Ammon's horn (tissue), 1 donor: ENCODE results near the gene SLC29A3.
"Not testable (repeated sequence)": the region's sequence is repeated elsewhere in the genome, so short reads cannot be mapped to it uniquely, and the experiment has no call there.

ENCODE experiments used
- DNase-seq: peaks from one replicate; pipeline ENCODE4 v3.0.0-alpha.2; 2016; ENCODE audit warnings: low spot score

SLC29A3 gene

DNA sequence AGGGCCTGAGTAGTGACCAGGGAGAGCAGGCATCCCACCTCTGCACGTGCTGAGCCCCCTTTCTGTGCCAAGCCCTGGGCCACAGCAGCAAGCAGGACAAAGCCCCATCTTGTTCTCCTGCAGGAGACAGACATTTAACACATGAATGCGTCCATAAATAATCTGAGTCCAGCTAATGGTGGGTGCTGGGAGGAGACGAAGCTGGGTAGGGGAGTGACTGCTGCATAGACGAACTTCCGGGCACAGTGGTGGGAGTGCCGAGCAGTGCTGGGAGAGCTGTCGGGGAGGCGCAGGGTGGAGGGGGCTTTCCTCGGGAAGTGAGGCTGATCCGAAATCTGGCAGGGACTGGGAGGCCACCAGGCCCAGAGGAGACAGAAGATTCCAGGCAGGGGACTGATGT lies 35.2 kb upstream of the SLC29A3 start:
- DNase-seq: no peak

- DNase-seq: no peak
Measured at GRCh38 chr10:71284544-71285179, 34.4 kb upstream of the SLC29A3 start.

GRCh38 chr10:71285180-71285545 lies 33.9 kb upstream of the SLC29A3 start:
- DNase-seq: peak; percentile 69

DNA sequence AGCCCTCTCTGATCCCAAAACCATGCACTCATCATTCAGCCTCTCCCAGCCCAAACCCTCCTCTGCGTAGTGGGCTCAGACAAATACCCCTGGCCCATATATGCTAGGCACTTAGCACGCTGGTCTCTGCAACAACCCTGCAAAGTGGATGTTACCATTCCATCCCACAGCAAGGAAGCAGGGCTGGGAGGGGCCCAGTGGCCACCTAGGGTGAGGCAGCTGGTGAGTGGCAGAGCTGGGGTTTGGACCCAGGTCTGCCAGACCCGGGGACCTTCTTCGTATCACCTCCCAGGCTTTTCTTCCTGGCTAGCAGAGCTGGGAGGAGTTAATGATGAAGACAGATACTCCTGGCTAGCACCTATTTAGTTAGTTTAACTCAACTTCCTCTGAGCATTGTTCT lies 33.1 kb upstream of the SLC29A3 start:
- DNase-seq: no peak

DNA sequence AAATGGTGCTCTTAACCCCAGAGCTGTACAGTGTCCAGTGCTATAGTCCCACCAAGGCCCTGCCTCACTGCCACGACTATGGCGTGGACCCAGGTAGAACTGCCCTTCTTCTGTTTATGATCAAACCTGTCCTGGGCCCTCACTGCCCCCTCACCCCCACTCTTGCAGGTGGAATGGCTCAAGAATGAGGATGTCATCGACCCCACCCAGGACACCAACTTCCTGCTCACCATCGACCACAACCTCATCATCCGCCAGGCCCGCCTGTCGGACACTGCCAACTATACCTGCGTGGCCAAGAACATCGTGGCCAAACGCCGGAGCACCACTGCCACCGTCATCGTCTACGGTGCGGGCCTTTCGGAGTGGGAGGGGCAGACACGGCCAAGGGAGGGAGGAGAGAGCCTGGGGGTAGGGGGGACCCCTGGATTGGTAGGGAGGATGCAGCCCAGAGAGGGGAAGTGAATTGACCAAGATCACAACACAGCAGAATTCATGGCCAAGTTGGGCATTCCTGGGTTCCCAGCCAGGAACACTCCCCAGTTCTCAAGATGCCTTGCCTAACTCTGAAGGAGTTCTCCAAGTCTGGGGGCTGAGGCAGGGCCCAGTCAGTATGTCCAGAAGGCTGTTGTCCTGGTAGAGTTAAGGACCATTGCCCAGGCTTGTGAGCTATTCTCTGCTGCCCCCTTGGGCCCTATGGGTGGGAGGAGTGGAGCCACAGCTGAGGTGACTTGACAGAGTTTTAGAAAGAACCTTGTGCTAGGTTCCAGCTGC lies 32.4 kb upstream of the SLC29A3 start:
- no peak for DNase-seq

- DNase-seq: no peak
Measured at GRCh38 chr10:71287456-71287855, 31.6 kb upstream of the SLC29A3 start.

GRCh38 chr10:71288461-71288860 lies 30.6 kb upstream of the SLC29A3 start:
- DNase-seq: no peak

- DNase-seq: no peak
Measured at GRCh38 chr10:71289421-71290130, 29.5 kb upstream of the SLC29A3 start.

GRCh38 chr10:71290331-71290730 lies 28.7 kb upstream of the SLC29A3 start:
- no peak for DNase-seq

GRCh38 chr10:71290806-71291527 lies 28.1 kb upstream of the SLC29A3 start:
- no peak for DNase-seq

DNA sequence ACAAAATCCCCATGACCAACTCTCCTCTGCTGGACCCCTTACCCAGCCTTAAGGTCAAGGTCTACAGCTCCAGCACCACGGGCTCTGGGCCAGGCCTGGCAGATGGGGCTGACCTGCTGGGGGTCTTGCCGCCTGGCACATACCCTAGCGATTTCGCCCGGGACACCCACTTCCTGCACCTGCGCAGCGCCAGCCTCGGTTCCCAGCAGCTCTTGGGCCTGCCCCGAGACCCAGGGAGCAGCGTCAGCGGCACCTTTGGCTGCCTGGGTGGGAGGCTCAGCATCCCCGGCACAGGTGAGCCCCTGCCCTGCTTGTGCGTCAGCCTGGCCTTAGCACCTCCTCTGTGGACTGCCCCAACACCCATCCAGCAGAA lies 27.5 kb upstream of the SLC29A3 start:
- no peak for DNase-seq

- DNase-seq: no peak
Measured at GRCh38 chr10:71292624-71293445, 26.2 kb upstream of the SLC29A3 start.

GRCh38 chr10:71293446-71294084 lies 25.5 kb upstream of the SLC29A3 start:
- DNase-seq: no peak

DNA sequence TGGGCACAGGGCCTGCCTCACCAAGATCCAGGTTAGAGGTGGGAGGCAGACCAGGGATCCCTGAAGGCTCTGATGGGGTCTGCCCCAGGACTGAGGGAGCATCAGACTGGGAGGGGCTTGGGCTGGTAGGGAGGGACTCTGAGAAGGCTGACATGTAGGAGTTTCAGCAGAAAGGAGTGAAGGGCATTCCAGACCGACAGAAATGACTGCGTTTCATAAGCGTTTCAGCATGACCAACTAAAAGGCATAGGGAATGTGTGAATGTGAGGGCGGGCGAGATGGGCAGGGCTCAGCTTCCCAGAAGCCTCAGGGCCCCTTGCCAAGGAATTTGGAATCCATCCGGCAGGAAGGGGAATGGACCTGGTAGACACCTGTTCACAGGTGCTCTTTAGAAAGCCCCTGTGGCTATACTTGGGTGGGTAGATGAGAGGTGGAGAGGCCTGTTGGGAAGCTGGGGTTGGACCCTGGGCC lies 24.9 kb upstream of the SLC29A3 start:
- DNase-seq: no peak

GRCh38 chr10:71294856-71295255 lies 24.2 kb upstream of the SLC29A3 start:
- DNase-seq: no peak

- DNase-seq: no peak
Measured at GRCh38 chr10:71295641-71296040, 23.4 kb upstream of the SLC29A3 start.

- no peak for DNase-seq
Measured at GRCh38 chr10:71296086-71296485, 23.0 kb upstream of the SLC29A3 start.

- DNase-seq: not testable (repeated sequence)
Measured at GRCh38 chr10:71296811-71297210, 22.2 kb upstream of the SLC29A3 start.

DNA sequence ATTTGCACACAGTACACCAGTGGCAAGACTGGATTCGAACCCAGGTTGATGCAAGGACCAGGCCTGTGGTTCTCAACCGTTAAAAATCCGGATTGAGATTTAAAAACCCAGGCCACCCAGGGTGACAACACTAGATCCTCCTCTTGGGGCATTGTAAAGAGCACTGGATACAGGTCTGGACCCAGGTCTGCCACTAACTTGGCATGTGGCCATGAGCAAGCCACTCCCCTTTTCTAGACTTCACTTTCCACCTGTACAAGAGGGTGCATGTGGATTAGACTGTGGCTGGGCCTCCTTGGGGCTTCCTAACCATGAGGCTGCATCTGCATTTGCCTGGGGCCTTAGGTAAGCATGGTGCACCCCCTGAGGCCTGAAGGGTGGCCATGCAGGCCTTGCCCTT lies 21.7 kb upstream of the SLC29A3 start:
- DNase-seq: no peak

DNA sequence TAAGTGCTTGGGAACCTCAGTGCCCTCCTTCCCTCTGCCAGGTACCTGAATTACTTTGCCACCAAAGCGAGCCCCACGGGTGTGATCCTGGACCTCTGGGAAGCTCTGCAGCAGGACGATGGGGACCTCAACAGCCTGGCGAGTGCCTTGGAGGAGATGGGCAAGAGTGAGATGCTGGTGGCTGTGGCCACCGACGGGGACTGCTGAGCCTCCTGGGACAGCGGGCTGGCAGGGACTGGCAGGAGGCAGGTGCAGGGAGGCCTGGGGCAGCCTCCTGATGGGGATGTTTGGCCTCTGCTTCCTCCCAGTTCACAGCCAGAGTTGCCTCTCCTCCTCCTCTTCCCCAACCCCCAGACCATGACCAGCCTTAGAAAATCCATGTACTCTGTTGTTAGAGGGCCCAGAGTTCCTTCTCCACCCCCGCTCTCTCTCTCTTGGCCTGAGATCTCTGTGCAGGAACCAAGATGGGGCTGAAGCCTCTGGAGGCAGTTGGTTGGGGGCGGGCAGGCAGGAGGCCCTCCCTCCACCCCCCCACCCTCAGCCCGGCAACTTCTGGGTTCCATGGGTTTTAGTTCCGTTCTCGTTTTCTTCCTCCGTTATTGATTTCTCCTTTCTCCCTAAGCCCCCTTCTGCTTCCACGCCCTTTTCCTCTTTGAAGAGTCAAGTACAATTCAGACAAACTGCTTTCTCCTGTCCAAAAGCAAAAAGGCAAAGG lies 19.8 kb upstream of the SLC29A3 start:
- no peak for DNase-seq
